Sigmoid colon (tissue), 7 donors: ENCODE measurements around the gene BEND6. TPM values are rescaled to one million over a fixed set of nuclear protein-coding genes. Genes with fewer than 3 reads are reported as not detected.

Source experiments
- DNase-seq: peaks from one replicate; pipeline ENCODE4 v3.0.0-alpha.2; 2019
- H3K27ac ChIP-seq, 4 donors: fragments of 200-600 bp; sonication (generic); one replicate each; pipeline ENCODE4 v1.5.1; 2016 to 2019; ENCODE audit warnings: mild to moderate bottlenecking in 1 of 4
- H3K27me3 ChIP-seq, 3 donors: fragments of 200-600 bp; sonication (generic); one replicate each; pipeline ENCODE4 v1.5.1; 2019; ENCODE audit warnings: mild to moderate bottlenecking in 1 of 3
- H3K36me3 ChIP-seq, 4 donors: fragments of 200-600 bp; sonication (generic); one replicate each; pipeline ENCODE4 v1.5.1; 2016 to 2019
- H3K4me1 ChIP-seq, 4 donors: fragments of 200-600 bp; sonication (generic); one replicate each; pipeline ENCODE4 v1.5.1; 2017 to 2019
- H3K4me3 ChIP-seq, 4 donors: fragments of 200-600 bp; sonication (generic); one replicate each; pipeline ENCODE4 v1.5.1; 2017 to 2019; ENCODE audit warnings: mild to moderate bottlenecking in 2 of 4, moderate library complexity in 1 of 4
- H3K9me3 ChIP-seq, 4 donors: fragments of 200-600 bp in 3 of 4; sonication (generic) in 3 of 4; one replicate each; pipeline versions ENCODE4 v1.5.1 to v1.6.1; 2013 to 2019
- CTCF ChIP-seq, 4 experiments: fragments of 450-650 bp in 3 of 4; fragments of 200-600 bp in 1 of 4; IDR thresholded peaks; one replicate each; pipeline ENCODE4 v1.5.1; 2016 to 2019; ENCODE audit warnings: antibody characterized with exemption in 4 of 4, mild to moderate bottlenecking in 3 of 4, moderate library complexity in 2 of 4
- EP300 ChIP-seq, 4 donors: sonication (generic); formaldehyde crosslinking; IDR thresholded peaks; one replicate each; pipeline ENCODE4 v1.6.1; 2017; ENCODE audit warnings: antibody characterized with exemption in 4 of 4
- POLR2A ChIP-seq, 2 donors: fragments of 450-650 bp; IDR thresholded peaks; one replicate each; pipeline ENCODE4 v1.6.1; 2016; ENCODE audit warnings: antibody characterized with exemption in 2 of 2, mild to moderate bottlenecking in 2 of 2, moderate library complexity in 2 of 2
- POLR2AphosphoS5 ChIP-seq, 4 donors: sonication (generic); formaldehyde crosslinking; IDR thresholded peaks; one replicate each; pipeline ENCODE4 v1.6.1; 2017; ENCODE audit warnings: antibody characterized with exemption in 4 of 4
- WGBS, 2 donors: extraction: QIAGEN DNeasy Blood & Tissue Kit; methylation state at CpG; one replicate each; pipeline ENCODE4 v1.1.7; 2013; 5-methylcytosine and 5-hydroxymethylcytosine counted together
- intact Hi-C: fragments of 100-400 bp; cut with DNase I; formaldehyde crosslinking; loops from one replicate; pipeline ENCODE4 v1.15.1; 2023
- polyA plus RNA-seq, 3 donors: library from polyadenylated mRNA; stranded (reverse); fragments of 200-250 nt; gene quantifications; one replicate each; pipeline ENCODE4 v1.2.3, GENCODE V29; 2013
- total RNA-seq, 4 donors: library from RNA; depleted of rRNA; stranded (reverse); fragments of >200 nt; gene quantifications; one replicate each; pipeline ENCODE4 v1.1.0, GENCODE V29; 2016
- donor health status: healthy with polysubstance abuse.
- donor health status: Bipolar disorder and iron deficiency.
- donor health status: healthy.

The BEND6 gene
- total and polyA plus RNA-seq, 7 donors: under 0.01 to 3.0 (median 1.1) TPM

GRCh38 chr6:57027301-57027700 lies 72.4 kb downstream of the BEND6 start:
- TF ChIP-seq POLR2AphosphoS5 (IDR thresholded peaks at IDR 0.05) (no peak), CTCF (IDR thresholded peaks at IDR 0.05) (no peak), POLR2A (IDR thresholded peaks at IDR 0.05) (no peak), EP300 (IDR thresholded peaks at IDR 0.05) (no peak)
- 73 to 87% methylated on average over 3 of the region's 3 CpGs for whole genome bisulfite sequencing, 2 donors
- Histone ChIP-seq H3K4me1 (no peaks in the 10 kb centered on the region), H3K36me3 (no peaks in the 10 kb centered on the region), H3K9me3 (peaks cover 0 to 4% (median 0%) of the 10 kb centered on the region in 4 donors), H3K4me3 (no peak overlapping the region), H3K27ac (no peak overlapping the region), H3K27me3 (no peaks in the 10 kb centered on the region)
- intact Hi-C loops: no loop called here
- DNase-seq: no peak

GRCh38 chr6:57029213-57029612 lies 74.3 kb downstream of the BEND6 start:
- Histone ChIP-seq H3K27ac (no peak overlapping the region), H3K9me3 (peaks cover 0 to 4% (median 0%) of the 10 kb centered on the region in 4 donors), H3K36me3 (no peaks in the 10 kb centered on the region), H3K4me1 (no peaks in the 10 kb centered on the region), H3K27me3 (no peaks in the 10 kb centered on the region), H3K4me3 (no peak overlapping the region)
- intact Hi-C loops: no loop called here
- no peak for DNase-seq
- TF ChIP-seq POLR2AphosphoS5 (IDR thresholded peaks at IDR 0.05) (no peak), CTCF (IDR thresholded peaks at IDR 0.05) (no peak), POLR2A (IDR thresholded peaks at IDR 0.05) (no peak), EP300 (IDR thresholded peaks at IDR 0.05) (no peak)
- WGBS, 2 donors: 91% methylated on average over 9 of the region's 9 CpGs

GRCh38 chr6:57033228-57033627 lies 78.3 kb downstream of the BEND6 start:
- DNase-seq: no peak
- H3K9me3 ChIP-seq: no peaks in the 10 kb centered on the region
- intact Hi-C loops: no loop called here

GRCh38 chr6:57035549-57035948 lies 80.6 kb downstream of the BEND6 start:
- DNase-seq: no peak
- Histone ChIP-seq H3K27me3 (no peaks in the 10 kb centered on the region), H3K4me3 (no peak overlapping the region), H3K36me3 (no peaks in the 10 kb centered on the region), H3K27ac (no peak overlapping the region), H3K9me3 (no peaks in the 10 kb centered on the region), H3K4me1 (no peaks in the 10 kb centered on the region)
- TF ChIP-seq POLR2AphosphoS5 (IDR thresholded peaks at IDR 0.05): no peak
- no peak for TF ChIP-seq POLR2A (IDR thresholded peaks at IDR 0.05)
- TF ChIP-seq EP300 (IDR thresholded peaks at IDR 0.05): no peak
- TF ChIP-seq CTCF (IDR thresholded peaks at IDR 0.05): no peak
- intact Hi-C loops: no loop called here
- WGBS, 2 donors: 21 to 27% methylated on average over 3 of the region's 3 CpGs

More at GRCh38 chr6:57033228-57033627, 78.3 kb downstream of the BEND6 start:
- H3K27me3 ChIP-seq: no peaks in the 10 kb centered on the region
- WGBS, 2 donors: 78 to 80% methylated on average over 3 of the region's 3 CpGs
- H3K36me3 ChIP-seq: no peaks in the 10 kb centered on the region
- H3K27ac ChIP-seq: no peak overlapping the region
- H3K4me3 ChIP-seq: no peak overlapping the region
- H3K4me1 ChIP-seq: no peaks in the 10 kb centered on the region
- TF ChIP-seq POLR2A (IDR thresholded peaks at IDR 0.05): no peak

- no peak for TF ChIP-seq POLR2A (IDR thresholded peaks at IDR 0.05)
- no peak for TF ChIP-seq POLR2AphosphoS5 (IDR thresholded peaks at IDR 0.05)
- TF ChIP-seq EP300 (IDR thresholded peaks at IDR 0.05): no peak
- no peak for TF ChIP-seq CTCF (IDR thresholded peaks at IDR 0.05)
- no peak overlapping the region for H3K27ac ChIP-seq
- DNase-seq: no peak
- H3K36me3 ChIP-seq: no peaks in the 10 kb centered on the region
- intact Hi-C loops: no loop called here
- 94 to 95% methylated on average over 2 of the region's 2 CpGs for WGBS, 2 donors
- no peak overlapping the region for H3K4me3 ChIP-seq
- H3K9me3 ChIP-seq: no peaks in the 10 kb centered on the region
- H3K4me1 ChIP-seq: no peaks in the 10 kb centered on the region
- H3K27me3 ChIP-seq: no peaks in the 10 kb centered on the region
Observed at GRCh38 chr6:57038906-57039305, 84.0 kb downstream of the BEND6 start.
